COLO668 (cell line): Measurements from ENCODE around the gene ARHGEF4.

Source experiments
- DNase-seq: peaks from one replicate; lab custom pipeline; 2025; ENCODE audit not compliant: unreplicated experiment; lab: John Stamatoyannopoulos, UW

The ARHGEF4 gene

GRCh38 chr2:130915595-130916437 is 79.1 kb downstream of the ARHGEF4 start:
- no peak for DNase-seq

- no peak for DNase-seq
Observed at GRCh38 chr2:130916438-130916705, 79.7 kb downstream of the ARHGEF4 start.

GRCh38 chr2:130917006-130917688 is 80.4 kb downstream of the ARHGEF4 start:
- no peak for DNase-seq

- DNase-seq: peak; percentile 21
Observed at GRCh38 chr2:130918393-130918792, 81.7 kb downstream of the ARHGEF4 start.

GRCh38 chr2:130920415-130921163 is 83.9 kb downstream of the ARHGEF4 start:
- peak; percentile 72 for DNase-seq

GRCh38 chr2:130921164-130921476 is 84.4 kb downstream of the ARHGEF4 start:
- no peak for DNase-seq

GRCh38 chr2:130922417-130922816 is 85.7 kb downstream of the ARHGEF4 start:
- no peak for DNase-seq

- no peak for DNase-seq
Observed at GRCh38 chr2:130928385-130928784, 91.7 kb downstream of the ARHGEF4 start.

- DNase-seq: no peak
Observed at GRCh38 chr2:130930740-130931659, 94.3 kb downstream of the ARHGEF4 start.

- DNase-seq: no peak
Observed at GRCh38 chr2:130933501-130933900, 96.8 kb downstream of the ARHGEF4 start.

GRCh38 chr2:130936451-130936850 is 99.7 kb downstream of the ARHGEF4 start:
- no peak for DNase-seq

- no peak for DNase-seq
Observed at GRCh38 chr2:130947967-130948366, 111.3 kb downstream of the ARHGEF4 start.

GRCh38 chr2:130949954-130950353 is 113.2 kb downstream of the ARHGEF4 start:
- no peak for DNase-seq

- DNase-seq: no peak
Observed at GRCh38 chr2:130951018-130951417, 114.3 kb downstream of the ARHGEF4 start.

- DNase-seq: no peak
Observed at GRCh38 chr2:130954873-130955272, 118.2 kb downstream of the ARHGEF4 start.

- no peak for DNase-seq
Observed at GRCh38 chr2:130957915-130958314, 121.2 kb downstream of the ARHGEF4 start.

GRCh38 chr2:130963196-130963848 is 126.6 kb downstream of the ARHGEF4 start:
- peak; percentile 32 for DNase-seq

GRCh38 chr2:130963849-130964793 is 127.4 kb downstream of the ARHGEF4 start:
- DNase-seq: peak; percentile 71

- no peak for DNase-seq
Observed at GRCh38 chr2:130964931-130965330, 128.2 kb downstream of the ARHGEF4 start.
